ENCODE measurements around the gene MAPRE3.
A peak's percentile ranks its signal among the peaks of the same experiment; 100 is the strongest.

Gene MAPRE3

DNA sequence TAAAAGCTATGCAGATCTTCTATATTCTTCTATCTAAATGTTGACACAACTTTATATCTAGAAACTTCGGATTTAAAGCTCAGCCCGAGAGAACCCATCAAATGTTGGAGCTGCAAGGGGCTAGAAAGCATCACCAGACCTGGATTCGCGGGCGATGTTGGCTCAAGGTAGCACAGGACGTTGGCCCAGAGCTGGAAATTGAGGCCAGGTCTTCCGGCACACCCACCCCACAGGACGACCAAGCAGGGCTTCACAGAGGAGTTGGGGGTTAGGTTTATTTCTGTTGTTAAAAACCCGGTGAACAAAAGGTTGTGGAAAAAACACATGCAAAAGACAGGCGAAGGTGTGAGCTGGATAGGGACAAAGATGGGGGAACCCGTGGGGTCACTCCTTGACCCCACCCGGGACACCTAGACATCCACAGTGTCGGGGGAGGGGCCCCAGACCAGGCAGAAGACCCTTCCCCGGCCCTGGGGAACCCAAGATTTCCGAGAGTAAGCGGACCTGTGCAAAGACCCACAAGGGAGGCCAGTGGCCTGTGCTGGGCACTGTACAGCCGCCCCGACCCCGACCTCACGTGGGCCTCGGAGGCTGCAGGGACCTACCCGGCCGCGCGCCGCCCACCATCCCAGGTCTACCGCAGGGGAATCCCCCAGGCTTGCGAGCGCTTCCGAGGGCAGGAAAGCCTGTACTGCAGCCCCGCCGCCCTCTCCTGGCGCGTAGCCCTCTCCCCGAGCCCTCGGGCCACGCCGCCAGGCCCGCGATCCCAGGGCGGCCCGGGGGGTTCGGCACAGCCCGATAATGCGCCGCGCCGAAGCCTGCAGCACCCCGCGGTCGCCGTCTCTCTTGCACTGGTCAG, 79.2 kb downstream of the MAPRE3 start:
- no peaks in the 10 kb centered on the region for H3K9me3 ChIP-seq (ENCODE audit: severe bottlenecking)
- TF ChIP-seq, protein P1, sequence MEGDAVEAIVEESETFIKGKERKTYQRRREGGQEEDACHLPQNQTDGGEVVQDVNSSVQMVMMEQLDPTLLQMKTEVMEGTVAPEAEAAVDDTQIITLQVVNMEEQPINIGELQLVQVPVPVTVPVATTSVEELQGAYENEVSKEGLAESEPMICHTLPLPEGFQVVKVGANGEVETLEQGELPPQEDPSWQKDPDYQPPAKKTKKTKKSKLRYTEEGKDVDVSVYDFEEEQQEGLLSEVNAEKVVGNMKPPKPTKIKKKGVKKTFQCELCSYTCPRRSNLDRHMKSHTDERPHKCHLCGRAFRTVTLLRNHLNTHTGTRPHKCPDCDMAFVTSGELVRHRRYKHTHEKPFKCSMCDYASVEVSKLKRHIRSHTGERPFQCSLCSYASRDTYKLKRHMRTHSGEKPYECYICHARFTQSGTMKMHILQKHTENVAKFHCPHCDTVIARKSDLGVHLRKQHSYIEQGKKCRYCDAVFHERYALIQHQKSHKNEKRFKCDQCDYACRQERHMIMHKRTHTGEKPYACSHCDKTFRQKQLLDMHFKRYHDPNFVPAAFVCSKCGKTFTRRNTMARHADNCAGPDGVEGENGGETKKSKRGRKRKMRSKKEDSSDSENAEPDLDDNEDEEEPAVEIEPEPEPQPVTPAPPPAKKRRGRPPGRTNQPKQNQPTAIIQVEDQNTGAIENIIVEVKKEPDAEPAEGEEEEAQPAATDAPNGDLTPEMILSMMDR (IDR thresholded peaks at IDR 0.05; ENCODE audit: low read depth, low read length): no peak
- DNase-seq: peak; percentile 67
- peak overlapping the region; percentile 79 for H3K27ac ChIP-seq
- H3K4me3 ChIP-seq (ENCODE audit: low read depth, low read length): peak overlapping the region; percentile 85
- no peaks in the 10 kb centered on the region for H3K27me3 ChIP-seq (ENCODE audit: insufficient read depth, low read depth, severe bottlenecking)
- H3K36me3 ChIP-seq: peaks cover 19% of the 10 kb centered on the region

DNA sequence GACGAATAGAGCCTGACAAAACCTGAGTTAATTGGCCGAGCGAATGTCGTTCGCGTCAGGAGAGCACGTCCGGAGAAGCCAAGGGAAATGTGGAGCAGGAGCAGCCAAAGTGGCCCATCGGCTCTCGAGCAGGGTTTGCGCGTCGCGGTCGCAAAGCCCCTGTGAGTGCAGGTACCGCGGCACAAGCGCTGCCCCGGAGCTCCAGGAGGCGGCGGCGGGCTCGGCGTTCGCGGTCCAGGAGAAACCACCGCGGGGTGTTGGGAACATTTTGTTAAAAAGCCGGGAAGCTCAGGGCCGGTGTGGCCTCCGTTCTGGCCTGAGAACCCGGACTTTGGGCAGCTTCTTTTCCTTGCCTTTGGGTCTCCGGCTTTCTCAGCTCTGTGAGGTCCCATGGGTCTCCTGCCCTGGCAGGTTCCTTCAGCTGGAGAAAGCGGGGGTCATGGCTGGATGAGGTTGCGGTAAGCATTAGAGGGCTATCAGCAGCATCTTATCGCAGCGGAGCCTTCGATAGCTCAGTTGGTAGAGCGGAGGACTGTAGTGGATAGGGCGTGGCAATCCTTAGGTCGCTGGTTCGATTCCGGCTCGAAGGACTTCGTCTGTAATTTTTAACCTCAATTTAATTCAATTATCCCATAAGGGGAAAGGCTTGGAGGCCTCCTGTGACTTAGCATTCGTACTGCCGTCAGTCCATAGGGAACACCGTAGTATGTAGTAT, 80.0 kb downstream of the MAPRE3 start:
- Histone ChIP-seq H3K27ac (peak overlapping the region; percentile 81), H3K4me3 (ENCODE audit: low read depth, low read length) (peak overlapping the region; percentile 85), H3K27me3 (ENCODE audit: insufficient read depth, low read depth, severe bottlenecking) (no peaks in the 10 kb centered on the region), H3K36me3 (peaks cover 27% of the 10 kb centered on the region), H3K9me3 (ENCODE audit: severe bottlenecking) (no peaks in the 10 kb centered on the region)
- TF ChIP-seq, protein P1 (IDR thresholded peaks at IDR 0.05; ENCODE audit: low read depth, low read length): 0 out of 2 replicates have a peak, but pooled peaks have one; percentile 34
- peak; percentile 94 for DNase-seq

DNA sequence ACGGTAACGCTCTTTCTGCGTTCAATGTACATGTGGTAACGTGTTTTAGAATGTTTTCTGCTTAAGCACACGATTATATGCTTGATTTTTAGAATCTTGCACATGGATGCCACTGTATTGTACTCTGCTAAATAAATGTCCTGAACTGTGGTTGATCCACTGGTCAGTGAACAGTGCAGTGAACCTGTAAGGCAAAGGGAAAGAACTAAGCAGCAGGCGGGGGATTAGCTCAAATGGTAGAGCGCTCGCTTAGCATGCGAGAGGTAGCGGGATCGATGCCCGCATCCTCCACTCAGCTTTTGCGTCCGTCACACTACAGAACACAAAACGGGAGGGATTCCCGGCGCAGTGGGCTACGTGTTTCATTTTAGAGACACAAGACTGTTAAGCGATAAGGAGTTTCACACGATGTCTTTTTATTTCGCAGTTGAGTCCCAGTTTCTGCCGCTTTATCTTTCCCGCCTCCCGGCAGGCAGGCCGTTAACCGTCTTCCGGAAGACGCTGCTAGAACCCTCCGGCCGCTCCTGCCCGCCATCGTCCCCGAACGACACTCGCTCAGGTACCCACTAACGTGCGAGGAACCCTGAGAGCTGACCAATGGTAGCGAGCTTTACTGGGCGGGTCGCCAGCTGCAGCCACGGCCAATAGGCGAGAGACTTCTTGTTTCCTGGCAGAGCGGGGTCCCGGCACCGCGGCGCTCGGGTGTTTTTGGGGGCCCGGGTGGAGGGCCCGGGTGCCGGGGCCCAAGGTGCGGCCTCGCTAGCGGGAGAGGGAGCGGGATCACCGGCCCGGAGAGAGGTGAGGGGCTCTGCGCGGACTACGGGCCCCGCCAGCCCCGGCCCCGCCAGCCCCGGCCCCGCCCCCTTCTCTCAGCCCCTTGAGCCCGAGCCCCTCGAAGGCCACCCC, 80.8 kb downstream of the MAPRE3 start, which contains the start of gene AGBL5:
Gene AGBL5, plus strand, starts transcription at position 673 of the 906 bp plus-strand sequence. CDS start 1,291 bp downstream, outside the sequence.
- Histone ChIP-seq H3K27ac (peak within 1 kb of the TSS; percentile 81), H3K9me3 (ENCODE audit: severe bottlenecking) (no peaks in the 10 kb centered on the region), H3K36me3 (peaks cover 35% of the 10 kb centered on the region), H3K27me3 (ENCODE audit: insufficient read depth, low read depth, severe bottlenecking) (no peaks in the 10 kb centered on the region), H3K4me3 (ENCODE audit: low read depth, low read length) (peak within 1 kb of the TSS; percentile 85)
- DNase-seq: peak; percentile 97
- TF ChIP-seq, protein P1 (IDR thresholded peaks at IDR 0.05; ENCODE audit: low read depth, low read length): no peak

DNA sequence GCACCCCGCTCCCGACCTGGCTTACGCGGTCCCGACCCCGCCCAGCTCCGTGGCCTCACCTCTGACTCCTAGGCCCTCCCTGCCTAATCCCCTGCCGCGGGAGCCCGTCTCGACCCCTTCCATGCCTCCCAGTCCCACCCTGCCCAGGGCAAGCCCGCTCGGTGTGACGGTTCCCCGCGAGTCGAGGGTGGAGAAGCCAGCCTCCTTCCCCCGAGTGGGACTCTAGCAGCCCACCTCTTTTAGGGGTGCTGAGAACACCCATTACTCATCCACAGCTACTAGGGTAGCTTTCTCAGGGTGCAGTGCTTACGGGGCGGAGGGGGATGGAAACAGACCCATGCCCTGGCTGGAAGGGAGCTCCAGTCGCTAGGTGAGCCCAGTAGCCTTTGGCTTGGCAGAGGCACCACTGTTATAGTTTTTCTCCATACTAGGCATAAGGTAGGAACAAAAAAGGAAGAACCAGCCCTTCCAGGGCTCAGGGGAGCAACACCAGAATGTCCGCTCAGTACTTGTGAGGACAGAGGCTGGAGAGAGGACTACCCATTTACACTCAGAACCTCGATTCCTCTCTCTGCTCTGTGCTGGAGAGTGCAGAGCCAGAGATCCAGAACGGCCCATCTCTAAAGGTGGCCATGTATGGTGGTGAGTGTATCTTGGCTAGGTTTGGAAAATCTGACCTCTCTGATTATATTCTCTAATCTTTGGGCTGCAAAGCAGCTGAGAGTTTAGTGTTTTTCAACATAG, 81.6 kb downstream of the MAPRE3 start:
- no peaks in the 10 kb centered on the region for H3K9me3 ChIP-seq (ENCODE audit: severe bottlenecking)
- H3K27me3 ChIP-seq (ENCODE audit: insufficient read depth, low read depth, severe bottlenecking): no peaks in the 10 kb centered on the region
- peak overlapping the region; percentile 85 for H3K4me3 ChIP-seq (ENCODE audit: low read depth, low read length)
- H3K36me3 ChIP-seq: peaks cover 43% of the 10 kb centered on the region
- TF ChIP-seq, protein P1 (IDR thresholded peaks at IDR 0.05; ENCODE audit: low read depth, low read length): no peak
- H3K27ac ChIP-seq: peak overlapping the region; percentile 81
- DNase-seq: peak; percentile 58

DNA sequence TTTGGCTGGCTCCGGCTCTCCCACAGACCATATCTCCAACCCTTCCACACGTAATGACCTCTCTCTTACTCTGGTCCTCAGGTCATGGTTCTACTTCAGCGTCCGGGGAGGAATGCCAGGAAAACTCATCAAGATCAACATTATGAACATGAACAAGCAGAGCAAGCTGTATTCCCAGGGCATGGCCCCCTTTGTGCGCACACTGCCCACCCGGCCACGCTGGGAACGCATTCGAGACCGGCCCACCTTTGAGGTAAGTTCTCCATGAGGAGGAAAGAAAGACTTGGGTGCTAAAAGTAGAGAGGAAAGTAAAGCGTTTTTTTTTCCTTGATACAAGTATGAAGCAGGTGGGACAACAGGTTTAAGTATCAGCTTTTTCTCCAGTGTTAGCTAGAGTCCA, 82.9 kb downstream of the MAPRE3 start:
- TF ChIP-seq, protein P1 (IDR thresholded peaks at IDR 0.05; ENCODE audit: low read depth, low read length): no peak
- Histone ChIP-seq H3K27me3 (ENCODE audit: insufficient read depth, low read depth, severe bottlenecking) (no peaks in the 10 kb centered on the region), H3K9me3 (ENCODE audit: severe bottlenecking) (no peaks in the 10 kb centered on the region), H3K27ac (no peak overlapping the region), H3K4me3 (ENCODE audit: low read depth, low read length) (no peak overlapping the region), H3K36me3 (peaks cover 56% of the 10 kb centered on the region)
- no peak for DNase-seq
